HG02884 (cell line): ENCODE data around the gene SGO2.
"Not testable (repeated sequence)": the region's sequence is repeated elsewhere in the genome, so short reads cannot be mapped to it uniquely, and the experiment has no call there.

Experiments used
- ATAC-seq: cut with Tn5 transposase; IDR thresholded peaks from one replicate; pipeline ENCODE4 v1.9.1; 2021; ENCODE audit warnings: mild to moderate bottlenecking, moderate library complexity; ENCODE audit not compliant: unreplicated experiment

The SGO2 gene

GRCh38 chr2:200523604-200524003, 2.4 kb upstream of the SGO2 start:
- ATAC-seq = no peak

- ATAC-seq = no peak
These were observed 941 bp upstream of the SGO2 start for GRCh38 chr2:200525066-200525465.

- ATAC-seq = no peak
These were observed 491 bp upstream of the SGO2 start for GRCh38 chr2:200525551-200525881.

GRCh38 chr2:200528228-200528627, 2.2 kb downstream of the SGO2 start:
- ATAC-seq = no peak

- ATAC-seq = no peak
These were observed 7.7 kb downstream of the SGO2 start for GRCh38 chr2:200533754-200534153.

GRCh38 chr2:200534572-200534971, 8.6 kb downstream of the SGO2 start:
- no peak for ATAC-seq

GRCh38 chr2:200538139-200538538, 12.1 kb downstream of the SGO2 start:
- ATAC-seq = no peak

- ATAC-seq = no peak
These were observed 14.8 kb downstream of the SGO2 start for GRCh38 chr2:200540793-200541192.

- not testable (repeated sequence) for ATAC-seq
These were observed 40.6 kb downstream of the SGO2 start for GRCh38 chr2:200566596-200566995.

GRCh38 chr2:200567932-200568331, 41.9 kb downstream of the SGO2 start:
- ATAC-seq = no peak

GRCh38 chr2:200575957-200576356, 50.0 kb downstream of the SGO2 start:
- ATAC-seq = no peak

- ATAC-seq = no peak
These were observed 51.0 kb downstream of the SGO2 start for GRCh38 chr2:200577027-200577426.

- no peak for ATAC-seq
These were observed 52.8 kb downstream of the SGO2 start for GRCh38 chr2:200578778-200579177.

- no peak for ATAC-seq
These were observed 58.6 kb downstream of the SGO2 start for GRCh38 chr2:200584639-200585038.

GRCh38 chr2:200585340-200585729, 59.3 kb downstream of the SGO2 start:
- ATAC-seq = no peak

GRCh38 chr2:200585730-200586643, 60.0 kb downstream of the SGO2 start, which contains the start of gene AOX1:
AOX1 (plus strand) TSS chr2:200586014; CDS start chr2:200586109, 95 bp downstream.
- no peak for ATAC-seq

- no peak for ATAC-seq
These were observed 60.6 kb downstream of the SGO2 start for GRCh38 chr2:200586644-200586975.

- no peak for ATAC-seq
These were observed 61.1 kb downstream of the SGO2 start for GRCh38 chr2:200587007-200587616.

GRCh38 chr2:200588076-200588678, 62.2 kb downstream of the SGO2 start:
- no peak for ATAC-seq

- no peak for ATAC-seq
These were observed 64.1 kb downstream of the SGO2 start for GRCh38 chr2:200590090-200590489.

- no peak for ATAC-seq
These were observed 65.3 kb downstream of the SGO2 start for GRCh38 chr2:200591308-200591707.
